WTC11 (cell line): ENCODE measurements around the gene MST1R. TPM values are rescaled to one million over a fixed set of nuclear protein-coding genes. Genes with fewer than 3 reads are reported as not detected.
A peak's percentile ranks its signal among the peaks of the same experiment; 100 is the strongest.

Source experiments
- ATAC-seq: fragments of 200-7000 bp; cut with Tn5 transposase; 2 replicates; pipeline ENCODE4 v1.10.0; 2021; ENCODE audit warnings: mild to moderate bottlenecking, moderate library complexity
- CTCF ChIA-PET: fragments of 300-600 bp; sonication (Branson Sonifier 250); formaldehyde crosslinking; loops from one replicate; lab custom pipeline; 2021; ENCODE audit warnings: antibody characterized with exemption; lab: Charles Lee
- POLR2A ChIA-PET: fragments of 350-600 bp; sonication (Branson Sonifier 250); formaldehyde crosslinking; loops from one replicate; lab custom pipeline; 2021; ENCODE audit warnings: antibody characterized with exemption; lab: Charles Lee
- DNase-seq: peaks from one replicate; pipeline ENCODE4 v3.0.0; 2021; ENCODE audit warnings: low spot score
- H3K27ac Mint-ChIP-seq: 2 replicates; pipeline ENCODE4 v1.8.0; 2021; ENCODE audit warnings: mixed read lengths
- H3K27me3 Mint-ChIP-seq: 2 replicates; pipeline ENCODE4 v1.8.0; 2021; ENCODE audit warnings: low read depth, mild to moderate bottlenecking, moderate library complexity, mixed read lengths
- H3K36me3 Mint-ChIP-seq: 2 replicates; pipeline ENCODE4 v1.8.0; 2021; ENCODE audit warnings: mixed read lengths
- H3K4me1 Mint-ChIP-seq: 2 replicates; pipeline ENCODE4 v1.8.0; 2022; ENCODE audit warnings: mixed read lengths
- H3K4me3 Mint-ChIP-seq: 2 replicates; pipeline ENCODE4 v1.8.0; 2021; ENCODE audit warnings: mild to moderate bottlenecking, moderate library complexity, mixed read lengths
- H3K9me3 Mint-ChIP-seq: 2 replicates; pipeline ENCODE4 v1.8.0; 2021; ENCODE audit warnings: mixed read lengths
- AFF4 ChIP-seq: sonication (generic); formaldehyde crosslinking; IDR thresholded peaks from 2 replicates; pipeline ENCODE4 v1.8.1; 2023; ENCODE audit warnings: mild to moderate bottlenecking, missing genetic modification reagents, borderline replicate concordance
- E2F1 ChIP-seq: sonication (generic); formaldehyde crosslinking; IDR thresholded peaks from 2 replicates; pipeline ENCODE4 v1.8.0; 2022; ENCODE audit warnings: mild to moderate bottlenecking, missing genetic modification reagents
- E2F4 ChIP-seq: sonication (generic); formaldehyde crosslinking; IDR thresholded peaks from 2 replicates; pipeline ENCODE4 v1.8.1; 2022; ENCODE audit warnings: low read depth, mild to moderate bottlenecking, moderate library complexity, missing genetic modification reagents, borderline replicate concordance
- E2F5 ChIP-seq: sonication (generic); formaldehyde crosslinking; IDR thresholded peaks from 2 replicates; pipeline ENCODE4 v1.8.1; 2022; ENCODE audit warnings: mild to moderate bottlenecking, moderate library complexity, missing genetic modification reagents
- ESRRA ChIP-seq: sonication (generic); formaldehyde crosslinking; IDR thresholded peaks from 2 replicates; pipeline ENCODE4 v1.8.1; 2022; ENCODE audit warnings: mild to moderate bottlenecking, missing genetic modification reagents, borderline replicate concordance
- ETV6 ChIP-seq: sonication (generic); formaldehyde crosslinking; IDR thresholded peaks from 2 replicates; pipeline ENCODE4 v1.8.1; 2022; ENCODE audit warnings: mild to moderate bottlenecking, missing genetic modification reagents
- FOXJ3 ChIP-seq: sonication (generic); formaldehyde crosslinking; IDR thresholded peaks from 2 replicates; pipeline ENCODE4 v1.9.0; 2021; ENCODE audit warnings: missing genetic modification reagents, mild to moderate bottlenecking, borderline replicate concordance
- GABPB1 ChIP-seq: sonication (generic); formaldehyde crosslinking; IDR thresholded peaks from 2 replicates; pipeline ENCODE4 v1.8.1; 2023; ENCODE audit warnings: mild to moderate bottlenecking, missing genetic modification reagents
- IRF1 ChIP-seq: sonication (generic); formaldehyde crosslinking; IDR thresholded peaks from 2 replicates; pipeline ENCODE4 v1.8.0; 2023; ENCODE audit warnings: missing genetic modification reagents
- NFATC4 ChIP-seq: fragments of 250-450 bp; sonication (Bioruptor Pico); IDR thresholded peaks from 2 replicates; pipeline ENCODE4 v1.9.0; 2021; ENCODE audit warnings: mild to moderate bottlenecking
- RELA ChIP-seq: sonication (generic); formaldehyde crosslinking; IDR thresholded peaks from 2 replicates; pipeline ENCODE4 v1.8.1; 2022; ENCODE audit warnings: missing genetic modification reagents, mild to moderate bottlenecking, borderline replicate concordance
- SMAD3 ChIP-seq: sonication (generic); formaldehyde crosslinking; IDR thresholded peaks from 2 replicates; pipeline ENCODE4 v1.8.0; 2022; ENCODE audit warnings: missing genetic modification reagents, mild to moderate bottlenecking, borderline replicate concordance
- SOX15 ChIP-seq: fragments of 250-450 bp; sonication (Bioruptor Pico); IDR thresholded peaks from 2 replicates; pipeline ENCODE4 v1.9.0; 2021; ENCODE audit warnings: mild to moderate bottlenecking
- SP1 ChIP-seq: sonication (generic); formaldehyde crosslinking; conservative IDR thresholded peaks from 2 replicates; pipeline ENCODE4 v1.8.1; 2022; ENCODE audit warnings: missing genetic modification reagents
- STAT6 ChIP-seq: sonication (generic); formaldehyde crosslinking; conservative IDR thresholded peaks from 2 replicates; pipeline ENCODE4 v1.8.1; 2023; ENCODE audit warnings: mild to moderate bottlenecking, low read depth, missing genetic modification reagents, moderate library complexity
- ZBTB43 ChIP-seq: sonication (generic); formaldehyde crosslinking; IDR thresholded peaks from 2 replicates; pipeline ENCODE4 v1.8.1; 2023; ENCODE audit warnings: mild to moderate bottlenecking, missing genetic modification reagents
- ZNF121 ChIP-seq: sonication (generic); formaldehyde crosslinking; IDR thresholded peaks from 2 replicates; pipeline ENCODE4 v1.8.0; 2023; ENCODE audit warnings: missing genetic modification reagents
- ZNF219 ChIP-seq: sonication (generic); formaldehyde crosslinking; IDR thresholded peaks from 2 replicates; pipeline ENCODE4 v1.8.0; 2023; ENCODE audit warnings: missing genetic modification reagents, mild to moderate bottlenecking, borderline replicate concordance
- ZNF281 ChIP-seq: sonication (generic); formaldehyde crosslinking; IDR thresholded peaks from 2 replicates; pipeline ENCODE4 v1.8.0; 2023; ENCODE audit warnings: mild to moderate bottlenecking, missing genetic modification reagents
- ZNF671 ChIP-seq: fragments of 250-450 bp; sonication (Bioruptor Pico); IDR thresholded peaks from 2 replicates; pipeline ENCODE4 v1.8.0; 2021; ENCODE audit warnings: mild to moderate bottlenecking
- total RNA-seq: library from RNA; stranded (reverse); gene quantifications from 3 replicates; pipeline ENCODE4 v1.2.3, GENCODE V29; 2021

MST1R gene
- total RNA-seq, 1 experiment from 2014 or later, result 6.2 TPM

GRCh38 chr3:49841806-49842205 is 61.9 kb downstream of the MST1R start (continued):
- TF ChIP-seq AFF4 (CRISPR knock-in tag) (no peak), SOX15 (no peak), ZNF671 (CRISPR knock-in tag) (no peak), NFATC4 (no peak), SMAD3 (CRISPR knock-in tag) (no peak), IRF1 (CRISPR knock-in tag) (no peak), E2F5 (CRISPR knock-in tag) (no peak), RELA (CRISPR knock-in tag) (no peak), ESRRA (CRISPR knock-in tag) (no peak), FOXJ3 (CRISPR knock-in tag) (no peak), SP1 (no peak)

GRCh38 chr3:49841126-49841696 is 62.5 kb downstream of the MST1R start:
- Mint-ChIP-seq H3K27me3 (no peaks in the 10 kb centered on the region), H3K4me3 (no peak overlapping the region), H3K4me1 (peaks cover 17% of the 10 kb centered on the region), H3K36me3 (peaks cover 46% of the 10 kb centered on the region), H3K9me3 (no peaks in the 10 kb centered on the region), H3K27ac (peak overlapping the region; percentile 8; the same call in 1 of the 2 replicates)
- peak; percentile 90 for ATAC-seq
- CTCF ChIA-PET, result interaction anchor here (0.6 to 7.3 kb wide), 26 partner anchors 9 to 140 kb away, joined by 3 to 207 read pairs (median 4); partner anchors contain the start of genes AMIGO3, CAMKV, INKA1 and MON1A
- DNase-seq, result peak; percentile 66
- POLR2A ChIA-PET, result no interaction called here
- TF ChIP-seq E2F4 (CRISPR knock-in tag) (no peak), E2F5 (CRISPR knock-in tag) (no peak), E2F1 (CRISPR knock-in tag) (no peak), ZNF219 (CRISPR knock-in tag) (no peak), STAT6 (CRISPR knock-in tag) (no peak), ZNF121 (CRISPR knock-in tag) (no peak), ESRRA (CRISPR knock-in tag) (no peak), GABPB1 (CRISPR knock-in tag) (no peak), ZNF281 (CRISPR knock-in tag) (no peak), ZBTB43 (CRISPR knock-in tag) (no peak), ETV6 (CRISPR knock-in tag) (no peak)
